HepG2 (cell line): ENCODE measurements around the gene VPS52. TPM values are rescaled to one million over a fixed set of nuclear protein-coding genes. Genes with fewer than 3 reads are reported as not detected.
A peak's percentile ranks its signal among the peaks of the same experiment; 100 is the strongest.

Experiments
- ATM ChIP-seq: fragments of 450-650 bp; IDR thresholded peaks from 2 replicates; pipeline ENCODE4 v1.7.1; 2017; ENCODE audit warnings: mild to moderate bottlenecking, borderline replicate concordance
- ESRRA ChIP-seq: sonication (generic); formaldehyde crosslinking; IDR thresholded peaks from 2 replicates; pipeline ENCODE4 v1.5.1; 2020; ENCODE audit warnings: mild to moderate bottlenecking, low read depth, missing genetic modification reagents
- GZF1 ChIP-seq: sonication (generic); formaldehyde crosslinking; IDR thresholded peaks from 2 replicates; pipeline ENCODE4 v1.5.1; 2020; ENCODE audit warnings: mild to moderate bottlenecking, missing genetic modification reagents
- MEF2D ChIP-seq: sonication (generic); formaldehyde crosslinking; IDR thresholded peaks from 2 replicates; pipeline ENCODE4 v1.5.1; 2020; ENCODE audit warnings: mild to moderate bottlenecking, missing genetic modification reagents
- NR1H2 ChIP-seq: sonication (generic); formaldehyde crosslinking; IDR thresholded peaks from 2 replicates; pipeline ENCODE4 v1.8.1; 2022; ENCODE audit warnings: low read depth, missing genetic modification reagents, borderline replicate concordance
- TAF15 ChIP-seq: fragments of 200-400 bp; formaldehyde crosslinking; IDR thresholded peaks from one replicate; pipeline ENCODE4 v1.6.1; 2018; ENCODE audit warnings: mild to moderate bottlenecking, low read depth, low read length; ENCODE audit not compliant: poor library complexity, severe bottlenecking
- THYN1 ChIP-seq: sonication (generic); formaldehyde crosslinking; IDR thresholded peaks from 2 replicates; pipeline ENCODE4 v1.8.1; 2023; ENCODE audit warnings: low read depth, mild to moderate bottlenecking, moderate library complexity, missing genetic modification reagents, borderline replicate concordance
- ZBTB8A ChIP-seq: sonication (generic); formaldehyde crosslinking; IDR thresholded peaks from 2 replicates; pipeline ENCODE4 v1.4.0; 2020; ENCODE audit warnings: mild to moderate bottlenecking, low read depth, missing genetic modification reagents, borderline replicate concordance
- ZNF264 ChIP-seq: sonication (generic); formaldehyde crosslinking; IDR thresholded peaks from 2 replicates; pipeline ENCODE4 v1.4.0; 2020; ENCODE audit warnings: missing genetic modification reagents
- ZNF670 ChIP-seq: sonication (generic); formaldehyde crosslinking; IDR thresholded peaks from 2 replicates; pipeline ENCODE4 v1.8.0; 2022; ENCODE audit warnings: mild to moderate bottlenecking, missing genetic modification reagents, borderline replicate concordance
- ZNF709 ChIP-seq: sonication (generic); formaldehyde crosslinking; IDR thresholded peaks from 2 replicates; pipeline ENCODE4 v1.5.0; 2020; ENCODE audit warnings: mild to moderate bottlenecking, missing genetic modification reagents
- ZNF782 ChIP-seq: sonication (generic); formaldehyde crosslinking; IDR thresholded peaks from 2 replicates; pipeline ENCODE4 v1.4.0; 2020; ENCODE audit warnings: missing genetic modification reagents, mild to moderate bottlenecking, borderline replicate concordance
- ZNF792 ChIP-seq: IDR thresholded peaks from 2 replicates; pipeline ENCODE4 v1.6.1; 2016
- ZSCAN12 ChIP-seq: sonication (generic); formaldehyde crosslinking; IDR thresholded peaks from 2 replicates; pipeline ENCODE4 v1.9.0; 2021; ENCODE audit warnings: mild to moderate bottlenecking, missing genetic modification reagents
- polyA plus RNA-seq, 8 experiments: library from polyadenylated mRNA; depleted of rRNA in 3 of 8; stranded (reverse) in 7 of 8; unstranded in 1 of 8; fragments of >200 nt; fragmentation: Illumina TruSeq in 4 of 8; extraction: Trizol in 4 of 8; gene quantifications; 2 replicates each; pipeline versions ENCODE4 v1.2.1 to v1.2.3, GENCODE V29; 2011 to 2016; ENCODE audit warnings: low read depth in 4 of 8, missing spikeins in 1 of 8, mixed read lengths in 1 of 8; ENCODE audit not compliant: insufficient read depth in 1 of 8
- total RNA-seq, 5 experiments: library from RNA; depleted of rRNA; stranded (reverse); fragments of >200 nt; fragmentation: Illumina TruSeq; extraction: Trizol; gene quantifications; 2 replicates each; pipeline ENCODE4 v1.2.3, GENCODE V29; 2016; ENCODE audit warnings: low read depth in 1 of 5
- TF ChIP-seq, protein P1 (sequence below): IDR thresholded peaks from 2 replicates; pipeline ENCODE4 v1.6.1; 2016; ENCODE audit warnings: missing compliant biosample characterization, missing genetic modification reagents, borderline replicate concordance
- TF ChIP-seq, protein P2 (sequence below): sonication (generic); formaldehyde crosslinking; IDR thresholded peaks from 2 replicates; pipeline ENCODE4 v1.8.0; 2022; ENCODE audit warnings: low read depth, missing genetic modification reagents
- TF ChIP-seq, protein P3 (sequence below): sonication (generic); formaldehyde crosslinking; IDR thresholded peaks from 2 replicates; pipeline ENCODE4 v1.5.1; 2020; ENCODE audit warnings: mild to moderate bottlenecking, missing genetic modification reagents, borderline replicate concordance
- TF ChIP-seq, protein P4 (sequence below): sonication (generic); formaldehyde crosslinking; IDR thresholded peaks from 2 replicates; pipeline ENCODE4 v1.8.1; 2022; ENCODE audit warnings: low read depth, mild to moderate bottlenecking, missing genetic modification reagents
- TF ChIP-seq, protein P5 (sequence below): sonication (generic); formaldehyde crosslinking; IDR thresholded peaks from 2 replicates; pipeline ENCODE4 v1.4.0; 2020; ENCODE audit warnings: mild to moderate bottlenecking, missing genetic modification reagents, borderline replicate concordance

Gene VPS52
- total and polyA plus RNA-seq, 2 of the 13 experiments (the other 11 are each of a cell fraction or from before 2014, with no cell fraction given): 48.9 to 85.5 TPM

DNA sequence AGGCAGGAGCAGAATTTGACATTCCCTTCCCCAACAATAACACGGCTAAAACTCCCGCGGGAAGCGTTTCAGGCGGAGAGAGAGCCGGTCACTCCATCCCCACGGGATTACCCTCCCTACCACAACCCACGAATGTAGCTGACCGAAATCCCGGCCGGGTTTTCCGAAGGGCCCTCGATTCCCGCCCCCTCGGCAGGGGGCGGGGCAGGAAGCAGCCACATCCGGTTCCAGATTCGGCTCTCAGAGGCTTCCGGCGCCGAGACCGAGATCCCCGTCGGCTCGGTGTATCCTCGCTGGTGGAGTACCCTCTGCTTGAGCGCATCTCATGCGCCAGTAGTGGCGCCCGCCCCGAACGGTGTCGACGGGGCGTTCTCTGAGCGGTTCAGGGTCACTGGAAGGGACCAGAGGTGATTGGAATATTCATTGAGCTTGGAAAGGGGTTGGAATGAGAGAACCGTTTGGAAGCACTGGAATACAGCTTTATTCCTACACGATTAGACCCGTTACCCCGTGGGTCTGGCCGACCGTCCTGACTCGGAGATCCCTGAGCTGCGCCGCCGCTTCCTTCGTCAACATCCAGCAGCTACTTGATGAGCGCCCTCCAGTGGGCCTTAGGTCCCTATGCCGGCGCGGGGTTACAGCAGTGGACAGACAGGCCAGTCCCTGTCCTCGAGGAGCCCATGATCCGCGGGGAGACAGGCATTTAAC is 27.7 kb upstream of the VPS52 start (continued):
- TF ChIP-seq, protein P1, sequence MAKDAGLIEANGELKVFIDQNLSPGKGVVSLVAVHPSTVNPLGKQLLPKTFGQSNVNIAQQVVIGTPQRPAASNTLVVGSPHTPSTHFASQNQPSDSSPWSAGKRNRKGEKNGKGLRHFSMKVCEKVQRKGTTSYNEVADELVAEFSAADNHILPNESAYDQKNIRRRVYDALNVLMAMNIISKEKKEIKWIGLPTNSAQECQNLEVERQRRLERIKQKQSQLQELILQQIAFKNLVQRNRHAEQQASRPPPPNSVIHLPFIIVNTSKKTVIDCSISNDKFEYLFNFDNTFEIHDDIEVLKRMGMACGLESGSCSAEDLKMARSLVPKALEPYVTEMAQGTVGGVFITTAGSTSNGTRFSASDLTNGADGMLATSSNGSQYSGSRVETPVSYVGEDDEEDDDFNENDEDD (CRISPR knock-in tag): peak; percentile 56; the same call in 1 of the 2 replicates
- TF ChIP-seq ATM: no peak
- TF ChIP-seq, protein P2, sequence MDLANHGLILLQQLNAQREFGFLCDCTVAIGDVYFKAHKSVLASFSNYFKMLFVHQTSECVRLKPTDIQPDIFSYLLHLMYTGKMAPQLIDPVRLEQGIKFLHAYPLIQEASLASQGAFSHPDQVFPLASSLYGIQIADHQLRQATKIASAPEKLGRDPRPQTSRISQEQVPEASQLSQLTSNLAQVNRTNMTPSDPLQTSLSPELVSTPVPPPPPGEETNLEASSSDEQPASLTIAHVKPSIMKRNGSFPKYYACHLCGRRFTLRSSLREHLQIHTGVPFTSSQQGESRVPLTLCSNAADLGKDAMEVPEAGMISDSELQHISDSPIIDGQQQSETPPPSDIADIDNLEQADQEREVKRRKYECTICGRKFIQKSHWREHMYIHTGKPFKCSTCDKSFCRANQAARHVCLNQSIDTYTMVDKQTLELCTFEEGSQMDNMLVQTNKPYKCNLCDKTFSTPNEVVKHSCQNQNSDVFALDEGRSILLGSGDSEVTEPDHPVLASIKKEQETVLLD (CRISPR knock-in tag): no peak; the same call in none of the 2 replicates
- no peak for TF ChIP-seq ZSCAN12
- TF ChIP-seq ZNF792: peak; percentile 95
- TF ChIP-seq THYN1: no peak
- TF ChIP-seq GZF1 (CRISPR knock-in tag): no peak; the same call in 1 of the 2 replicates
- peak; percentile 87; the same call in 1 of the 2 replicates for TF ChIP-seq ZNF670 (CRISPR knock-in tag)
- TF ChIP-seq ZNF782 (CRISPR knock-in tag): no peak
- TF ChIP-seq, protein P3, sequence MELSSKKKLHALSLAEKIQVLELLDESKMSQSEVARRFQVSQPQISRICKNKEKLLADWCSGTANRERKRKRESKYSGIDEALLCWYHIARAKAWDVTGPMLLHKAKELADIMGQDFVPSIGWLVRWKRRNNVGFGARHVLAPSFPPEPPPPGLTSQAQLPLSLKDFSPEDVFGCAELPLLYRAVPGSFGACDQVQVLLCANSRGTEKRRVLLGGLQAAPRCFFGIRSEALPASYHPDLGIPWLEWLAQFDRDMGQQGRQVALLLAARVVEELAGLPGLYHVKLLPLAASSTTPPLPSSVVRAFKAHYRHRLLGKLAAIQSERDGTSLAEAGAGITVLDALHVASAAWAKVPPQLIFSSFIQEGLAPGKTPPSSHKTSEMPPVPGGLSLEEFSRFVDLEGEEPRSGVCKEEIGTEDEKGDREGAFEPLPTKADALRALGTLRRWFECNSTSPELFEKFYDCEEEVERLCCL (CRISPR knock-in tag): no peak
- peak; percentile 30; the same call in 1 of the 2 replicates for TF ChIP-seq ZBTB8A
- TF ChIP-seq, protein P4, sequence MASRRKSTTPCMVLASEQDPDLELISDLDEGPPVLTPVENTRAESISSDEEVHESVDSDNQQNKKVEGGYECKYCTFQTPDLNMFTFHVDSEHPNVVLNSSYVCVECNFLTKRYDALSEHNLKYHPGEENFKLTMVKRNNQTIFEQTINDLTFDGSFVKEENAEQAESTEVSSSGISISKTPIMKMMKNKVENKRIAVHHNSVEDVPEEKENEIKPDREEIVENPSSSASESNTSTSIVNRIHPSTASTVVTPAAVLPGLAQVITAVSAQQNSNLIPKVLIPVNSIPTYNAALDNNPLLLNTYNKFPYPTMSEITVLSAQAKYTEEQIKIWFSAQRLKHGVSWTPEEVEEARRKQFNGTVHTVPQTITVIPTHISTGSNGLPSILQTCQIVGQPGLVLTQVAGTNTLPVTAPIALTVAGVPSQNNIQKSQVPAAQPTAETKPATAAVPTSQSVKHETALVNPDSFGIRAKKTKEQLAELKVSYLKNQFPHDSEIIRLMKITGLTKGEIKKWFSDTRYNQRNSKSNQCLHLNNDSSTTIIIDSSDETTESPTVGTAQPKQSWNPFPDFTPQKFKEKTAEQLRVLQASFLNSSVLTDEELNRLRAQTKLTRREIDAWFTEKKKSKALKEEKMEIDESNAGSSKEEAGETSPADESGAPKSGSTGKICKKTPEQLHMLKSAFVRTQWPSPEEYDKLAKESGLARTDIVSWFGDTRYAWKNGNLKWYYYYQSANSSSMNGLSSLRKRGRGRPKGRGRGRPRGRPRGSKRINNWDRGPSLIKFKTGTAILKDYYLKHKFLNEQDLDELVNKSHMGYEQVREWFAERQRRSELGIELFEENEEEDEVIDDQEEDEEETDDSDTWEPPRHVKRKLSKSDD (CRISPR knock-in tag): no peak
- no peak for TF ChIP-seq ZNF264
- TF ChIP-seq ZNF709 (CRISPR knock-in tag): peak; percentile 86
- no peak for TF ChIP-seq TAF15
- peak; percentile 65; the same call in 1 of the 2 replicates for TF ChIP-seq ESRRA (CRISPR knock-in tag)
- TF ChIP-seq MEF2D (CRISPR knock-in tag): peak; percentile 48; the same call in 1 of the 2 replicates
- TF ChIP-seq, protein P5, sequence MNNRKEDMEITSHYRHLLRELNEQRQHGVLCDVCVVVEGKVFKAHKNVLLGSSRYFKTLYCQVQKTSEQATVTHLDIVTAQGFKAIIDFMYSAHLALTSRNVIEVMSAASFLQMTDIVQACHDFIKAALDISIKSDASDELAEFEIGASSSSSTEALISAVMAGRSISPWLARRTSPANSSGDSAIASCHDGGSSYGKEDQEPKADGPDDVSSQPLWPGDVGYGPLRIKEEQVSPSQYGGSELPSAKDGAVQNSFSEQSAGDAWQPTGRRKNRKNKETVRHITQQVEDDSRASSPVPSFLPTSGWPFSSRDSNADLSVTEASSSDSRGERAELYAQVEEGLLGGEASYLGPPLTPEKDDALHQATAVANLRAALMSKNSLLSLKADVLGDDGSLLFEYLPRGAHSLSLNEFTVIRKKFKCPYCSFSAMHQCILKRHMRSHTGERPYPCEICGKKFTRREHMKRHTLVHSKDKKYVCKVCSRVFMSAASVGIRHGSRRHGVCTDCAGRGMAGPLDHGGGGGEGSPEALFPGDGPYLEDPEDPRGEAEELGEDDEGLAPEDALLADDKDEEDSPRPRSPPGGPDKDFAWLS: 0 out of 2 replicates have a peak, but pooled peaks have one; percentile 64
- TF ChIP-seq NR1H2 (CRISPR knock-in tag): no peak
